ENCODE measurements around the gene MRPL20.

DNA sequence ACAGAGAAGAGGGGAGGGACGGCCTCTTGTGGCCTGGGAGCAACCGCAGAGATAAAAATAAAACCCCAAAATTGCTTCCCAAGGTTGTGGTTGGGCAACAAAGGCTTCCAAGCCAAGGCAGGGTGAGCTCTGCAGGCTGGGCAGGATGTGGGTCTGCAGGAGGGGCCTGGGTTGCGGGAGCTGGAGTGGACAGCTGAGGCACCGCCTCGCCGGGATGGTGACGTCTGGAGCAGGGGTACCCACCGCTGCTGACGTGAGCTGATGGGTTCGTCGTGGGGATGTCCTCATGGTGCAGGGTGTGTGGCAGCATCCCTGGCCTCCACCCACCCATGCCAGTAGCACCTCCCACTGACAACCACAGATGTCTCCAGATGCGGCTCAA lies 35.7 kb downstream of the MRPL20 start:
- TF ChIP-seq CTCF (IDR thresholded peaks at IDR 0.05) = no peak
- no peak for TF ChIP-seq ZFX (IDR thresholded peaks at IDR 0.05; ENCODE audit: borderline replicate concordance)

All from 22Rv1 (cell line).